Activated CD4-positive, alpha-beta T cell treated with anti-CD3 and anti-CD28 coated beads, Interleukin-2, amount 50 U/mL, for 16 hours (primary cell): ENCODE results near the gene CACTIN.
"Not testable (repeated sequence)": the region's sequence is repeated elsewhere in the genome, so short reads cannot be mapped to it uniquely, and the experiment has no call there.

Experiments
- DNase-seq: peaks from one replicate; pipeline ENCODE4 v3.0.0-alpha.2; 2020

CACTIN gene

DNA sequence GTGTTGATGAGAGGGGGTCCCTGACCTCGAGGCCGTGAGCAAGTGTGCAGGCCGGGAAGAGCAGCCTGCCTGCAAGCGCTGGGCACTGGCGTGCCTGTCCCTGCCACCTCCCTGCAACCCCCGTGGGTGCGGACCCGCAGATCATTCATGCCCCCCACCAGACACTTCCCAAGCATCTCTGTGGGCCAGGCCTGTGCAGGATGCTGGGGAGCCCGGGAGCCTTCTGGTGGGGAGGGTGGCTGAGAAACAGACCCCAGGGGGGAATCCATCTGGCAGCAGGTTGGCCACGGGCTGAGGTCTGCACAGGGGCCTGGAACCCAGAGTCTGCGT, 18.4 kb upstream of the CACTIN start:
- DNase-seq = no peak

DNA sequence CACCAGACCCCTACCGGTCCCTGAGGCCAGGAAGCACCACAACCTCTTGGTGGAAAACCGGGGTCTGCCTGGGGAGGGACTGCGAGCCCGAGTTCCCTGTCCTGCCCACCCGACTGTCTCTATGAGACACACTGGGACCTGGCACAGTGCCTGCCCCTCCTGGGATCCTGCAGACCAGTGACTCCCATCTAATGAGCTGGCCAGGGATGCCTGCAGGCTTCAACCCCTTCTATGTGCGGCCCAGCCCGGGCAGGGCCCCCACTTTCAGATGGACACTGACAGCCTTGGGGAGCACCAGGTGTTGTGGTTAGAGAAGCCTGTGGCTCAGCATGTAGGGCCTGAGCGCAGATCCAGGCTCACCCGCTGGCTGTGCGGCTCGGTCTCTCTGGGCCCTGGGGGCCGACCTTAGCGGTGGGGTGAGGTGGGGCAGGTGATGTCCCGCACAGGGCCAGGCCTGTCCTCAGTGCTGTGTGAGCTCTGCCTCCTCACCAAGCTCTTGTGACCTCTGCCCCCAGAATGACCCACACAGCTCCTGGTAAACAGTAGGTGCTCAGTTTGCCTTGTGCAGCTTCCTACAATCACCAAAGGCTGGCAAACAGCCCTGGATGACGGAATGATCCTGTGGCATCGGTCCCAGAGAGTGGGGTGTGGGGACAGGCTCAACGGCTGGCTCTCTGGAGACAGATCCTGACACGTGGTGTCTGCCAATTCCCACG, 17.9 kb upstream of the CACTIN start:
- no peak for DNase-seq

DNA sequence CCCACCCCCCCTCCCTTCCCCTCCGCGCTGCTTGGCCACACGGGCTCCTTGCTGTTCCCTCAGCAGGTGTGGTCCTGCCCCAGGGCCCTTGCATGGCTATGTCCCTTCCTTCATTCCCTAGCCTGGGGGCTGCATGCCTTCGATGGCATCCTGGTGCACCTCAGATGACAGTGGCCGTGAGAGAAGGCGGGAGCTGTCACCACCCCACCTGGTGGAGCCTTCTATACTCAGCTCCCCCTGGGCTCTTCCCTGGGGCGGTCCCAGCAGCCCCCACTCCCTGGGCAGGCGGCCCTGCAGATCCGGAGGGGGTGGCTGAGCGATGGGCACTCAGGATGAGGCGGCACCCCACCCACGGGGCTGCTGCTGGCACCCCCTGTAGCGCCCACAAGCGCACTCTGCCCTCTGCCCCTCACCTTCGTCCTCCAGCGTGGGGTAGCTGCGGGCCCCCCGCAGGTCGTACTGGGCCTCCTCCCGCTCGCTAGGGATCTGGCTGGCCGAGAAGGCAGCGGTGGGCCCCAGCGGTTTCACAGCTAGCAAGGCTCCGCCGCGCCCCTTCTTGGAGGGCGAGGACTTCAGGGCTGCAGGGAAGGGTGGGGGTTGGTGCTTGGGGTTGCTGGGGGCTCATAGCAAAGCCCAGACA, 17.2 kb upstream of the CACTIN start:
- DNase-seq = no peak

DNA sequence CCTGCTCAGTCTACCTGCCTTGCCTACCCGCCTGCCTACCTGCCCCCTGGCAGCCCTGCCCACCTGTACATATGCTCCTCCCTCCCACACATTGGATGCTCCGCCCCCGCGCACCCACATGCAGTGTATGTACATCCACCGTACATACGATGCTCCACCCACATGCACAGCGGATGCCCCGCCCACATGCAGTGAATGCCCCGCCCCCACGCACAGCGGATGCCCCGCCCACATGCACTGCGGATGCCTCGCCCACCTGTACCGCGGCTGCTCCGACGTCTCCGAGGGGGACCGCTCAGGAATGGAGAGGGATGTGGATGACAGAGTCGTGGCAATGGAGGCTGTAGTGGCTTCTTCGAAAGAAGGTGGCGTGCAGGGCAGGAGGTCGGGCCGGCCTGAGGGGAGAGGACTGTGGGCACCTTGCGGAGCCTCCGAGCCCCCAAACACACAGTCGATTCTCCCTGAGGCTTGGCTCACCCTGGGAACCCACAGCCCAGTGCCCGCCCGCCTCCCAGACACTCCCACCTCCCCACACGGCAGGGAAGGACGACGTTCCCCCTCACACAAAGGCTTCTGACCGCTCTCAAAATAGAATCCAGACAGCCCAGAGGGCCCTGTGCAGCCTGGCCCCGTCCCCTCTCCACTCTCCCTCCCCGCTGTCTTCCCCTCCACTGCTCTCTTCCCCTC, 16.5 kb upstream of the CACTIN start:
- peak; percentile 18 for DNase-seq

DNA sequence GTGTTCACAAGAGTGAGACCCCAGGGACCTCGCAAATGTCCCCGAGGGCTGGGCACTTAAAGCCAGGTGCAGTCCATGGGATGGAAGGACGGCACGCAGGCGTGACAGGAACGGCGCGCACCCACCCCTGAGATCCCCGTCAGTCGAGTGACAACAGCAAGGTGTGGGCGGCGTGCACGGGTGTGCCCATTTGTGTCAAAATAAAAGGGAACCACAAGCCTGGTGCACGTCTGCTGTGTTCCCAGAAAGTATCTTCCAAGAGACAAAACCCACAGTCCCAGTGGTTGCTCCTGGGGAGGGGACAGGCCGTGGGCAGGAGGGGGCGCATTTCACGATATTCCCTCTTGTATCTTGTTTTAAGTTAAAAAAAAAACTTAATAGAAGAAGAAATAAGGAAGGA, 15.7 kb upstream of the CACTIN start:
- DNase-seq = no peak

DNA sequence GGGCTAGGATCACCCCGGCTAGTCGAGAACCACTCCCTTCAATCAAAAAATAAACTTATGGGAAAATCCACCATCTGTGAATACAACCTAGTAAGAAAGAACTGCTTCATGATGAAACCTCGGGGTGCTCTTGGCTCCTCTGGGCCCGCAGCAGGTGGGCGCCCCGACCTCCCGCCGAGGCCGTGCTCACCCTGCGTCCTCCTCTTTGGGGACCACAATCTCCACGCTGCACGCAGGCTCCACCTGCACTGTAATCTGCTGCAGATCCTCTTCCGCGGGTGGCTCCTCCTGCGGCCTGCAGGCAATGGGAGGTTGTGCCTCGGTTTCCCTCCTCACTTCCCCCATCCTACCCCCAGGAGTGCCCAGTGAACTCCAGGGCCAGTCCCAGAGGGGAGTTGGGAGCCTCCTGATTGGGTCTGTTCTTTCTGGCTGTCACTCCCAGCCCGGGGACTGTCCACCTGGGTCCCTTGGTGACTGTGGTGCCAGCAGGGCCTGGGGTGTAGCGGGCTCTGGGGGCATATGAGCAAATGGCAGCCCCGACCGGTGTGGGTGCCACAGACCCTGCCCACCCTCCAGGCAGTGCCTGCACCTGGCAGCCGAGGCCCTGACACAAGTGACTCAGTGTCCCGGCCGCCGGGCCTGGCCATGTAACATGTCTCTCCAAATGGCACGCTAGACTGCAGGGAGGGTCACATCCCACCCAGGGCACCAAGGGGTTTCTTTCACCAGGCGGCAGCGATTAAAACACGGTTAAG, 15.1 kb upstream of the CACTIN start:
- no peak for DNase-seq

DNA sequence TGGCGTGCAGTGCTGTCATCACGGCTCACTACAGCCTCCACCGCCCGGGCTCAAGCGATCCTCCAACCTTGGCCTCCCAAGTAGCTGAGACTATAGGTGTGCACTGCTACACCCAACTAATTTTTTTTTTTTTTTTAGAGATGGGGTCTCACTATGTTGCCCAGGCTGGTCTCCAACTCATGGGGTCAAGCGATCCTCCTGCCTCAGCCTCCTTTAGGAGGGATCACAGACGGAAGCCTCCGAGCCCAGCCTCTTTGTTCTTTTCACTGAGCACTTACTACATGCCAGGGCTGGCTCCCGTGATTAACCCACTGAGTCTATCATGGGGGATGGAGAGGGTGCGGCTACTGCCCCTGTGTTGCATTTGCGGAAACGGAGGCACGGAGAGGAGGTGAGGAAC, 12.9 kb upstream of the CACTIN start:
- no peak for DNase-seq

DNA sequence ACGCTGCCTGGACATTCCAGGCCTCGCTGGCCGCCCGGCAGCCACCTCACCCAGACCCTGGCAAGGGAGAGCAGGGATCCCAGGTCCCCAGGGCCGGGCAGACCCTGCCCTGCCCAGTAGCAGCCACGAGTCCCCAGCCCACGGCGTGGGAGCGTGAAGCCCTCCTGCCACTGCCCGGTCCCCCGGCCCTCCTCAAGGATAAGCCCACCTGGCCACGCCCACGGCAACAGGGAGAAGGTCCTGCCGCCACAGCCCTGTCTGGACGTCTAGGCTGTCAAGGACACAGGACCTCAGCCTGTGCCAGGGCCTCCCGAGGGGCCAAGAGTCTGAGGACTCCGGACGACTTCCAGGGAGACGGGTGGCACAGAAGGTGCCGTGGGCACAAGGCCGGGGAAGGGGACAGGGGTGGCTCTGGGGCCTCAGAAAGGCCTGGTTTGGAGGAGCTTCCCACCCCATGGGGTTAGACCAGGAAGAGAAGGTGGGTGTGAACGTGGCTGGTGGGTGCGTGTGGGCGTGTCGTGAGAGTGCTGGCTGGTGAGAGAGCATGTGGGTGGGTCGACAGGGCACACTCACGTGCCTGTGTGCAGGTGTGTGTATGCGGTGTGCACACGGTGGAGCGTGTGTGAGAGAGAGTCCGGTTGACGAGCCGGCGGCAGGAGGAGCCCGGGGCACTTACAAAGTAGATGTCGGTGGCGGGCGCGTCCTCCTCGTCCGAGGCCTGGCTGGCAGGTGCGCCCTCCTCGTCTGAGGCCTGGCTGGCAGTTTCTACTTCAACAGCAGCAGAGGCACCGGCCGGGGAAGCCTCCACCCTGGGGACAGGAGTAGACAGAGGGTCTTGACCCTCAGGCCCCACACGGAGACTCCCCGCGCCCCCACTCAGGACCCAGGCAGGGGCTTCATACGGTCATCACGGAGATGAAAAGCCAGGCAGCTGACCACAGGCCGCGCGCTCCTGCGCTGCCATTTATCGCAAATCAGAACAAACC, 11.9 kb upstream of the CACTIN start:
- DNase-seq = no peak

DNA sequence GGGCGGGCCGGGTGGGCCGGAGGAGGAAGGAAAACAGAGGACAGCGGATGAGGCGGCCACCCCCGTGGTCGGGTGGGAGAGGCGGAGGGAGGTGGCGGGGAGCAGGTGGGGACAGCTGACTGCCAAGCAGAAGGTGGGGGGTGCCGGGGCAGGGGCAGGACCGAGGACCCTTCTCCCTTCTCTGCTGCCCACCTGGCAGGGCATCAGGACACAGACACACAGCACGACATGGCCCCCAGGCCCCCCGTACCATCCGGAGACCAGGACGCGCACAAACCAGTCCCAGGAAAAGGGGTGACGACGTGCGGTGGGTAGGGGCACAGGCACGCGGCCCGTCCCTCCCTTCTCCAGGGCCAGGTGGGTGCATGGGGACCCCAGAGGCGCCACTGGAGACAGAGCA, 11.0 kb upstream of the CACTIN start:
- no peak for DNase-seq

DNA sequence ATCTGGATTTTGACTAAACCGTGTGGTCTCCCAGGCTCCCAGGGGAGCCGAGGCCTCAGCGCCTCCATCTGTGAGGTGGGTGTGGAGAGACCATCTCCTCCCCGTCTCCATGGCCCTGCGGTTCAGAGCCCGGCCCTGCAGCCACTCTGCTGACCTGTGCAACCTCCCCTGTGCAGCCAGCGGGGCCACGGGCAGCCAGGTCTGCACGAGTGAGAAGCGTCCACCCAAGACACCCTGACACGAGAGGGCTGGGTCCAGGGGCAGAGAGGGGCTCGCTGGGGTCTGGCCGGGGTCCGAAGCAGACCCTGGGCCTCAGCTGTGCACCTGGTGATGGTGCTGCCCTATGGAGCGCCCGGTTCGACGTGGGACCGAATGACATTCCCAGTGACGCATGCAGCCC, 10.4 kb upstream of the CACTIN start:
- no peak for DNase-seq

DNA sequence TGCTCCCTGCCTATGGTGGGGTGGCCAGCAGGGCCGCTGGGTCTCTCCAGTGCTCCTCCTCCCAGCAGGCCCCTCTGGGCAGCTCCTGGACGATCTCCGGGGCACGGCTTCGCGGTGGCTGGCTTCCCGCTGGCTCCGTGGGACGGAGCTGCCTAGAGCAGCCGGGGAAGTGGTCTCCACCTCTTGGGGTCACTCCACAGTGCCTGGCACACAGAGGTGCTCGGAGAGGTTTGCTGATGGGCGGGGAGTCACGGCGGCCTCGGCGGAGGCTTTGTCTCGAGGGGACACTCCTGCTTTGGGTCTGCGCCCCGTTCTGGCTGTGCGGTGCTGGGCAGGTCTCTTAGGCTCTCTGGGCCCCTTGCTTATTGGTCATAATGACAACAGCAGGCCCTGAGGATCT, 9.9 kb upstream of the CACTIN start:
- DNase-seq = no peak

DNA sequence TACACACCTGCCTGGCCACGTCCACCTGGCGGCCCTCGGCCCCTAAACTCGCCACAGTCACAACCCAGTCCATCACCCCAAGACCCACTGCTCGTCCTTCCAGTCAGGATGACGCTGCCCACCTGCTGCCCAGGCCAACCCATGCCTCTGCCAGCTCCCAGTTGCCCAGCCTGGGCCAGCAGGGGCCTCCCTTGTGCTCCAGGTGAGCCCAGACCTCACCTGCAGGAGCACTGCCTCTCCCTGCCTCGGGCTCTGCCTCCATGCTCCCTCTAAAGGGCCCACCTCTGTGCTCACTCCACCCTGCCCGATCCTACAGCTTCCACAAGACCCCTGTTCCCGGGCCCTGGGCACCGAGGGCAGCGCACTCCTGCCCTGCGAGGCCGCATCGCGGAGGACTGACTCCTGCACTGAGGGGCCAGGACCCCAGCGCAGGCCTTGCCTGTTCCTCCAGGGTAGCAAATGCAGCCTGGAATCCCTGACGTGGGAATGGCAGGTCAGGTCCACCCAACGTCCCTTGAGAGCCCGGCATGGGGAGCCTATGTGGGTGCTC, 8.0 kb upstream of the CACTIN start:
- DNase-seq = no peak

DNA sequence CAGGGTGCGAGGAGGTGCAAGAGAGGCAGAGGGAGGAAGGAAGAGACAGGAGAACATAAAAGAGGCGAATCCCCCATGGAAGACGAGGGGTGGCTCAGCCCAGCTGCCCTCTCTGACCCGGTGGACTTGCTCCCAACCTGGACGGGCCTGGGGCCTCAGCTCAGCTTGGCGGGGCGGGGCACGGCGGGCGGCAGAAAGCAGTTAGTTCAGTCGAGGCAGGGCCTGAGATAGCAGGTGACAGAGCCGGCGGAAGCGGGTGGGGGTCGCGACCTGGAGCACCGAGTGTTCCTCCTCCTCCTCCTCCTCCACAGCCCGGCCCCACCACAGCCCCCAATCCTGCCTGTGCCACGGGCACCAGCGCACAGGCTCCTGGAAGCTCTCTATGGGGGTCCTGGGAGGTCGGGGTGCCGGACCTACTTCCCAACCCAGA, 7.0 kb upstream of the CACTIN start:
- no peak for DNase-seq

DNA sequence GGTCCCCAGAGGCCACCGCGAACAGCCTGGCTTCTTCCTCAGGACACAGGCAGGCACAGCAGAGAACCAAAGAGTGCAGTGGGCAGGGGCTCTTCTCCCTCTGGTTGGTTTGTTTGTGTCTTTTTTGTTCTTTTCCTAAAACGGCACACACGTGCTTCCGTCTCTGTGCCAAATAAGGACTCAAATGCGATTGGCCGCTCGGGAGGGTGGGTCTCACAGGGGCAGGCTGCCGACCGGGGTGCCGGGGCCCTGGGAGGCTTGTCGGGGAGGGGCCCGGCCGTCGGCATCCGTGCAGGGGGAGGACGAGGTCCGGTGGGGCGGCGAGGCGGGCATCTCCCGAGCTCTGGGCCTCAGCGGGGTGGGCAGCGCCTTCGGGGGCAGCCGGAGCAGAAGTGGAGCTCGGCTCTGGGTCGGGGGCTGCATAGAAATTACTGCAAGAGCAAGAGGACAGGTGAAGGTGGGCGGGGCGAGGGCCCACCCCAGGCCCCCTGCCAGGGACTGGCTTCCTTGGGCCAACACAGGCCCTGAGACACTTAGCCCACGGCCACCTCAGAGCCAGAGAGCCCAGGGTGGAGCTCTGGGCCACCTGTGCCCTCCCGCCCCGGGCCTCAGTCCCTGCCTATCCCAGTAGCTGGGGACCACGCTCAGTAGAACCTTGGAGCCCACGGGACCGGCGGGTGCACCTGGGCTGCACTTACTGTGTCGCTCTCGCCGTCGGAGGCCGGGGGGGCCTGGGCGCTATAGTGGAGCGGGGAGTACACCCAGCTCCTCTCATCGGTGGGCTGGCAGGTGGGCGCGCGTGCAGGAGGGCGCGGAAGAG, 6.4 kb upstream of the CACTIN start:
- no peak for DNase-seq

DNA sequence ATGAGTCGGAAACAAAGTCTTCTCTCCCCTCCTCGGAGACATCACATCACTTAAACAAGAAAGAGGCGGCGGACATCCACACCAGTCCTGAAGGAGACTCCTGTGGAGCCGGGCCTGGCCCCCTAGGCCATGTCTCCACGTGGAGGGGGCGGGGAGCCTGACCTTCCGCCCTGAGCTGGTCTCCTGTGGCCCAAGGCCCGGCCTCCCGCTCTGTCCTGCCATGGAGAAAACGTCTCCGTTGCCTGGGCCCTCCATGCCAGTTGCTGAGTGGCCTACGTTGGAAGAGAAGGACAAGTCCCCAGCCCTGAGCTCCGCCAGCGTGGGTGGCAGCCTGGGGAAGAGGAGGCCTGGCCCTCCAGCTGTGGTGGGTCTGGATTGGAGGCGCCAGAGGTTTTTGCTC, 5.5 kb upstream of the CACTIN start:
- no peak for DNase-seq

DNA sequence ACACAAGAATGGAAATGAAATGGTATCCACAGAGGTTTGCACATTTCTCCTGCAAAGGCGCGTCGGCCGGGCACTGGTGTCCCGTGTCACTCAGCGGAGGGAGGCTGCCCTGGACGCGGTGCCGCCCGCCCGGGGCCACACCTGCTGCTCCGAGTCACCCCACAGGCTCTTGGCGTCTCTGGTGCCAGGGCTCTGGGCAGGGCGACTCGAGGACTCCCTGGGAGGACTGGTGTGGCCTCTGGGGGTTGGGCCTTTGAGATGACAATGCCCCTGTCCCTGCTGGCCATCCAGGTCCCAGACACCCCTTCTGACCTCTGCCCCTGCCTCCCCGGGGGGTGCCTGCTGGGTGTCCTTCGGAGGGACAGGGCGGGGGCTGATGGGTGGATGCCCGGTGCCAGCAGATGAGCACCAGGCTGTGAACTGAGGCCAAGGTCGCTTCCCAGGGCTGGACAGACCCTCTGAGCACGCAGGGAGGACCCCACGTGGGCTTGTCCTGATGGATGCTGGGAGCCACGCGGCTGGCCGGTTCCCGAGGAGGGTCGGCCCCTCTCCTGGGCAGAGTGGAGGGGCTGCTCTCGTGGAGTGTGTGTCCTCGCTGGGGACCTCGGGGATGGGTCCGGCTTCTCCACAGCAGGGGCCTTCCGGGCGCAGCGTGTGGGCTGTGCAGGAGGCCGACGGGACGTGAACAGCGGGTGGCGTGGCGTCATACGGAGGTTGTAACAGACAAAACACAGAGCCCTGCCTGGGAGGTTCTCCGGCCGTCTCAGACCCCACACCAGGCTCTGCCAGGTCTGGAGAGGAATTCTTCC, 4.7 kb upstream of the CACTIN start:
- no peak for DNase-seq

DNA sequence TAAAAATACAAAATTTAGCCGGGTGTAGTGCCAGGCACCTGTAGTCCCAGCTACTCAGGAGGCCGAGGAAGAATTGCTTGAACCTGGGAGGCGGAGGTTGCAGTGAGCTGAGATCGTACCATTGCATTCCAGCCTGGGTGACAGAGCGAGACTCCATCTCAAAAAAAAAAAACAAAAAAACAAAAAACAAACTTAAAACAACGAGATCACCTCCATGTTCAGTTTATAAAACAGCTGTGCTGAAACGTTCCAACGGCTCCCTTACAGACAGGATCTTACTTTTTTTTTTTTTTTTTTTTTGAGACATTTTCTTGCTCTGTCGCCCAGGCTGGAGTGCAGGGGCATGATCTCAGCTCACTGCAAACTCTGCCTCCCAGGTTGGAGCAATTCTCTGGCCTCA, 2.2 kb upstream of the CACTIN start:
- not testable (repeated sequence) for DNase-seq

DNA sequence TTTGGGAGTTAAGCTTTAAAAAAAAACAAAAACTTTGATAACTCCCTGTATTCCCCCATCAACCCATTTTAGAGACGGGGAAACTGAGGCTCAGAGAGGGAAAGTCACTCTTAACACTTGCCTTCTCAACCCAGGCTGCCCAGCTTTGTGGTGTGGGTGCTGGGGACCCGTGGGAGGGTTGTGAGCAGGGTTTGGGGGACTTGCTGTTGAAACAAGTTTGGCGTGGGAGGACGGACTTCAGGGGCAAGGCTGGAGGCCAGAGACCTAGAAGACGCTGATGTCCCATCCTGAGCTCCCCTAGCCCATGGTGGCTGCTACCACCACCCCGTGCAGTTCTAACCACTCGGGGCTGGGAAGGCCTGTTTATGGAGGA, 747 bp upstream of the CACTIN start:
- no peak for DNase-seq

DNA sequence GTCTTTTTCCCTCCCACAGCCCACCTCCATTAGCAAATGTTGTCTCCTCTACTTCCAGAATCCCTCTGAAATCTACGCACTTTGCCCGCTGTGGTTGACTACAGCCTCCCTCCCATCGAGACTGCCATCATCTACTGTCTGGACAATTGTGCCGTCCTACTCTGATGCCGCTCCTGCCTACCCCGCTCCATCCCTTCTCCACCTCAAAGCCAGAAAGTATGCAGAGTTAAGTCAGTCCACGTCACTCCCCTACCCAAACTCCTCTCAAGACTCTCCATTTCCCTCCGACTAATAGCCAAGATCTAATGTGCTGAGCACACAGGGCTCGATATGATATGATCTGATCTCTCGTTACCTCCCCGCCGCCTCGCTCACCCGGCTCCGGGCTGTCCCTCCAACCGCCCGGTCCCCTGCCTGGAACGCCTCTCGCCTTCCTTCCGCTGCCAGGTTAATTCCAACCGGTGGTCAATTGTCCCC, 556 bp downstream of the CACTIN start:
- DNase-seq = no peak

DNA sequence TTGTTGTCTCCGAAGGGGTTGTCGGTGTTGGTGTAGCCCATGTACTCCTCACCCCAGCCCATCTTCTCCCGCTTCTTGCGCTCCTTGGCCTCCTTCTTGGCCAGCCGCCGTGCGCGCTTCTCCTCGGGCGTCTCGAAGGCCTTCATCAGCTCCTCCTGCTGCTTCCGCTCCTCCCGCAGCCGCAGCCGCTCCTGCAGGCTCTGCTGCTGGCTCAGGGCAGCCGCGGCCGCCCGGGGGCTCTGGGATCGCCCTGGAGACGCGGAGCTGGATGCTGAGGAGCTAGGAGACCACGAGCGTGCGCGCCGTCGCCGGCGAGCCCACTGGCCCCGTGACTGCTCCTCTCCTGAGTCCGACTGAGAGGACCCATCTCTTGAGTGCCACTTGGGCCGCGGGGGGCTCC, 2.9 kb downstream of the CACTIN start:
- DNase-seq = no peak
